Measurements from ENCODE around the gene JADE1.

GRCh38 chr4:128770807-128771206 lies 38.7 kb upstream of the JADE1 start:
- TF ChIP-seq, protein P1, sequence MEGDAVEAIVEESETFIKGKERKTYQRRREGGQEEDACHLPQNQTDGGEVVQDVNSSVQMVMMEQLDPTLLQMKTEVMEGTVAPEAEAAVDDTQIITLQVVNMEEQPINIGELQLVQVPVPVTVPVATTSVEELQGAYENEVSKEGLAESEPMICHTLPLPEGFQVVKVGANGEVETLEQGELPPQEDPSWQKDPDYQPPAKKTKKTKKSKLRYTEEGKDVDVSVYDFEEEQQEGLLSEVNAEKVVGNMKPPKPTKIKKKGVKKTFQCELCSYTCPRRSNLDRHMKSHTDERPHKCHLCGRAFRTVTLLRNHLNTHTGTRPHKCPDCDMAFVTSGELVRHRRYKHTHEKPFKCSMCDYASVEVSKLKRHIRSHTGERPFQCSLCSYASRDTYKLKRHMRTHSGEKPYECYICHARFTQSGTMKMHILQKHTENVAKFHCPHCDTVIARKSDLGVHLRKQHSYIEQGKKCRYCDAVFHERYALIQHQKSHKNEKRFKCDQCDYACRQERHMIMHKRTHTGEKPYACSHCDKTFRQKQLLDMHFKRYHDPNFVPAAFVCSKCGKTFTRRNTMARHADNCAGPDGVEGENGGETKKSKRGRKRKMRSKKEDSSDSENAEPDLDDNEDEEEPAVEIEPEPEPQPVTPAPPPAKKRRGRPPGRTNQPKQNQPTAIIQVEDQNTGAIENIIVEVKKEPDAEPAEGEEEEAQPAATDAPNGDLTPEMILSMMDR (optimal IDR thresholded peaks at IDR 0.05 in 1 of 3, IDR thresholded peaks at IDR 0.05 in 1 of 3, conservative IDR thresholded peaks at IDR 0.05 in 1 of 3; ENCODE audit: extremely low read depth in 1 of 3, insufficient read depth in 2 of 3, low read length in 3 of 3) = no peak
- no peak for TF ChIP-seq EZH2 (IDR thresholded peaks at IDR 0.05; ENCODE audit: low read length)

Measured in keratinocyte (primary cell).